A549 (cell line): ENCODE measurements around the gene OAS1. TPM values are rescaled to one million over a fixed set of nuclear protein-coding genes. Genes with fewer than 3 reads are reported as not detected.
"Not testable (repeated sequence)": the region's sequence is repeated elsewhere in the genome, so short reads cannot be mapped to it uniquely, and the experiment has no call there.

Source experiments
- ATAC-seq, 2 experiments: fragments of 200-7000 bp in 1 of 2; fragments of >200 bp in 1 of 2; cut with Nextera tagmentation in 1 of 2; cut with Tn5 transposase in 1 of 2; 3 replicates each; pipeline versions ENCODE4 v1.8.0 to v1.9.1; 2018 to 2020; ENCODE audit warnings: mild to moderate bottlenecking in 1 of 2, moderate library complexity in 1 of 2
- CTCF ChIA-PET: fragments of 300-600 bp; sonication (Branson Sonifier 250); formaldehyde crosslinking; extraction: SDS; loops from one replicate; lab custom pipeline; 2021; ENCODE audit warnings: antibody characterized with exemption, inconsistent platforms; lab: Yijun Ruan, JAX
- POLR2A ChIA-PET: fragments of 350-600 bp; formaldehyde crosslinking; extraction: SDS; loops from one replicate; lab custom pipeline; 2021; ENCODE audit warnings: antibody characterized with exemption, inconsistent platforms; lab: Yijun Ruan, JAX
- DNase-seq, 2 experiments: peaks; one replicate each; pipeline versions ENCODE4 v3.0.0 to v3.0.0-alpha.2; 2011 to 2016; ENCODE audit warnings: low read depth in 1 of 2, low spot score in 1 of 2
- FAIRE-seq: peaks from 2 replicates; lab custom pipeline; 2011; peaks lifted over from hg19 to GRCh38; lab: Jason Lieb, UNC
- H3K27ac ChIP-seq, 2 experiments: fragments of >200 bp; sonication (Bioruptor Twin); formaldehyde crosslinking; 3 replicates each; pipeline ENCODE4 v1.5.1; 2016 to 2017
- H3K4me1 ChIP-seq: fragments of >200 bp; sonication (Bioruptor Twin); formaldehyde crosslinking; 3 replicates; pipeline ENCODE4 v1.6.1; 2016
- H3K4me2 ChIP-seq: fragments of >200 bp; sonication (Bioruptor Twin); formaldehyde crosslinking; 3 replicates; pipeline ENCODE4 v1.6.1; 2016
- H3K4me3 ChIP-seq: fragments of >200 bp; sonication (Bioruptor Twin); formaldehyde crosslinking; 3 replicates; pipeline ENCODE4 v1.5.1; 2016
- H3K9me3 ChIP-seq: fragments of >200 bp; sonication (Bioruptor Twin); formaldehyde crosslinking; 3 replicates; pipeline ENCODE4 v1.6.1; 2016
- BCL3 ChIP-seq: fragments of >200 bp; sonication (Bioruptor Twin); formaldehyde crosslinking; IDR thresholded peaks from 3 replicates; pipeline ENCODE4 v1.6.1; 2016
- CEBPB ChIP-seq, 2 experiments: fragments of >200 bp in 1 of 2; sonication (Bioruptor Twin) in 1 of 2; formaldehyde crosslinking in 1 of 2; IDR thresholded peaks; 2 replicates each; pipeline ENCODE4 v1.6.1; 2012 to 2016
- E2F6 ChIP-seq: IDR thresholded peaks from 2 replicates; pipeline ENCODE4 v1.6.1; 2012; ENCODE audit warnings: low read depth, borderline replicate concordance
- EHF ChIP-seq: fragments of 250-450 bp; sonication (Bioruptor Pico); IDR thresholded peaks from 2 replicates; pipeline ENCODE4 v1.5.0; 2020; ENCODE audit warnings: mild to moderate bottlenecking
- FOXS1 ChIP-seq: fragments of 250-450 bp; sonication (Bioruptor Pico); IDR thresholded peaks from 2 replicates; pipeline ENCODE4 v1.5.0; 2020; ENCODE audit warnings: mild to moderate bottlenecking, moderate library complexity
- HOXA7 ChIP-seq: fragments of 250-450 bp; sonication (Bioruptor Pico); IDR thresholded peaks from 2 replicates; pipeline ENCODE4 v1.5.0; 2020; ENCODE audit warnings: mild to moderate bottlenecking, moderate library complexity
- HOXB13 ChIP-seq: fragments of 250-450 bp; sonication (Bioruptor Pico); IDR thresholded peaks from 2 replicates; pipeline ENCODE4 v1.5.0; 2020; ENCODE audit warnings: low read depth, mild to moderate bottlenecking, moderate library complexity
- NR3C1 ChIP-seq: fragments of >200 bp; sonication (Bioruptor Twin); formaldehyde crosslinking; IDR thresholded peaks from 3 replicates; pipeline ENCODE4 v1.6.1; 2017
- PBX3 ChIP-seq: IDR thresholded peaks from 2 replicates; pipeline ENCODE4 v1.6.1; 2012
- REST ChIP-seq: fragments of 200-600 bp; sonication (generic); IDR thresholded peaks from 2 replicates; pipeline ENCODE4 v1.6.1; 2016; ENCODE audit warnings: antibody characterized with exemption, mild to moderate bottlenecking, moderate library complexity
- TFCP2L1 ChIP-seq: fragments of 250-450 bp; sonication (Bioruptor Pico); IDR thresholded peaks from 2 replicates; pipeline ENCODE4 v1.5.0; 2021; ENCODE audit warnings: mild to moderate bottlenecking
- ZFP36 ChIP-seq: fragments of 450-650 bp; IDR thresholded peaks from 2 replicates; pipeline ENCODE4 v1.6.1; 2014; ENCODE audit warnings: borderline replicate concordance; ENCODE audit not compliant: partially characterized antibody
- ZSCAN20 ChIP-seq: fragments of 250-450 bp; sonication (Bioruptor Pico); IDR thresholded peaks from 2 replicates; pipeline ENCODE4 v1.8.0; 2022; ENCODE audit warnings: mild to moderate bottlenecking, moderate library complexity
- WGBS: methylation state at CpG from one replicate; pipeline ENCODE4 v1.1.6; 2017; ENCODE audit errors: missing lambda C conversion rate; 5-methylcytosine and 5-hydroxymethylcytosine counted together
- polyA plus RNA-seq, 4 experiments: library from polyadenylated mRNA; depleted of rRNA in 3 of 4; stranded (reverse); fragments of >200 nt; fragmentation: RNase III in 1 of 4; extraction: RNeasy Plus Mini Kit Qiagen cat#74134 plus additional on column Dnase treatment in 1 of 4; gene quantifications; 2 replicates in 3 of 4; 3 replicates in 1 of 4; pipeline ENCODE4 v1.2.3, GENCODE V29; 2011 to 2017

OAS1 gene
- polyA plus RNA-seq, 2 of the 4 experiments (the other 2 are of a cell fraction) = 52.8 to 63.6 TPM

- Histone ChIP-seq H3K4me2 (no peak overlapping the region), H3K27ac (no peak overlapping the region), H3K9me3 (no peaks in the 10 kb centered on the region), H3K4me1 (no peaks in the 10 kb centered on the region), H3K4me3 (no peak overlapping the region)
- FAIRE-seq (no peak), DNase-seq (no peak), ATAC-seq (peak; percentile 49 to 59; a peak in 5 of 6 replicates)
- TF ChIP-seq E2F6 = no peak
- no peak for TF ChIP-seq HOXB13
- no peak for TF ChIP-seq PBX3
- TF ChIP-seq ZFP36 = no peak
- no peak for TF ChIP-seq REST
- no peak for TF ChIP-seq HOXA7 (CRISPR knock-in tag)
- TF ChIP-seq TFCP2L1 (CRISPR knock-in tag) = no peak
- ChIA-PET CTCF (interaction anchor here (0.6 to 1.2 kb wide), 3 partner anchors 10 to 32 kb away, joined by 3 to 4 read pairs (median 3); no protein-coding TSS in a partner anchor), POLR2A (no interaction called here)
- 93% methylated on average over 11 of the region's 11 CpGs for WGBS
Observed at GRCh38 chr12:112950701-112951100, 43.9 kb downstream of the OAS1 start.

- POLR2A ChIA-PET, H3K9me3 ChIP-seq, ATAC-seq, CTCF ChIA-PET, DNase-seq, H3K4me3 ChIP-seq, H3K27ac ChIP-seq, FAIRE-seq, H3K4me1 ChIP-seq, H3K4me2 ChIP-seq: not testable (repeated sequence)
- WGBS = 87% methylated on average over 4 of the region's 4 CpGs
Observed at GRCh38 chr12:112957125-112957524, 50.4 kb downstream of the OAS1 start.

GRCh38 chr12:112961074-112961473 is 54.3 kb downstream of the OAS1 start:
- ChIA-PET CTCF (interaction anchor here (1.0 kb wide), 1 partner anchor 11 kb away, joined by 3 read pairs; no protein-coding TSS in a partner anchor), POLR2A (no interaction called here)
- Histone ChIP-seq H3K4me1 (no peaks in the 10 kb centered on the region), H3K4me2 (no peak overlapping the region), H3K27ac (no peak overlapping the region), H3K9me3 (no peaks in the 10 kb centered on the region), H3K4me3 (no peak overlapping the region)
- TF ChIP-seq EHF (no peak), NR3C1 (no peak), ZSCAN20 (no peak), FOXS1 (CRISPR knock-in tag) (no peak), CEBPB (IDR thresholded peaks at IDR 0.05) (no peak), BCL3 (no peak)
- DNase-seq (no peak), ATAC-seq (peak in 1 of 2 experiments; percentile 51; a peak in 2 of 6 replicates), FAIRE-seq (no peak)
- WGBS = 79% methylated on average over 7 of the region's 7 CpGs

GRCh38 chr12:112961536-112961935 is 54.8 kb downstream of the OAS1 start:
- 87% methylated on average over 4 of the region's 4 CpGs for WGBS
- Histone ChIP-seq H3K9me3 (no peaks in the 10 kb centered on the region), H3K4me3 (no peak overlapping the region), H3K4me2 (no peak overlapping the region), H3K27ac (no peak overlapping the region), H3K4me1 (no peaks in the 10 kb centered on the region)
- DNase-seq (no peak), ATAC-seq (no peak), FAIRE-seq (no peak)
- ChIA-PET CTCF (interaction anchor here (1.5 to 1.6 kb wide), 2 partner anchors 31 to 87 kb away, joined by 4 to 6 read pairs; no protein-coding TSS in a partner anchor), POLR2A (no interaction called here)
- no peak for TF ChIP-seq E2F6
